Measurements from ENCODE around the gene THG1L.

GRCh38 chr5:157770665-157771064 is 39.4 kb downstream of the THG1L start:
- TF ChIP-seq, protein P1, sequence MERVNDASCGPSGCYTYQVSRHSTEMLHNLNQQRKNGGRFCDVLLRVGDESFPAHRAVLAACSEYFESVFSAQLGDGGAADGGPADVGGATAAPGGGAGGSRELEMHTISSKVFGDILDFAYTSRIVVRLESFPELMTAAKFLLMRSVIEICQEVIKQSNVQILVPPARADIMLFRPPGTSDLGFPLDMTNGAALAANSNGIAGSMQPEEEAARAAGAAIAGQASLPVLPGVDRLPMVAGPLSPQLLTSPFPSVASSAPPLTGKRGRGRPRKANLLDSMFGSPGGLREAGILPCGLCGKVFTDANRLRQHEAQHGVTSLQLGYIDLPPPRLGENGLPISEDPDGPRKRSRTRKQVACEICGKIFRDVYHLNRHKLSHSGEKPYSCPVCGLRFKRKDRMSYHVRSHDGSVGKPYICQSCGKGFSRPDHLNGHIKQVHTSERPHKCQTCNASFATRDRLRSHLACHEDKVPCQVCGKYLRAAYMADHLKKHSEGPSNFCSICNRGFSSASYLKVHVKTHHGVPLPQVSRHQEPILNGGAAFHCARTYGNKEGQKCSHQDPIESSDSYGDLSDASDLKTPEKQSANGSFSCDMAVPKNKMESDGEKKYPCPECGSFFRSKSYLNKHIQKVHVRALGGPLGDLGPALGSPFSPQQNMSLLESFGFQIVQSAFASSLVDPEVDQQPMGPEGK (CRISPR knock-in tag; IDR thresholded peaks at IDR 0.05; ENCODE audit: borderline replicate concordance), result no peak
- no peak for TF ChIP-seq ZNF70 (CRISPR knock-in tag; IDR thresholded peaks at IDR 0.05)
- no peak for TF ChIP-seq PPARA (CRISPR knock-in tag; IDR thresholded peaks at IDR 0.05; ENCODE audit: borderline replicate concordance)
- TF ChIP-seq ZFP30 (CRISPR knock-in tag; IDR thresholded peaks at IDR 0.05), result no peak
- TF ChIP-seq, protein P2, sequence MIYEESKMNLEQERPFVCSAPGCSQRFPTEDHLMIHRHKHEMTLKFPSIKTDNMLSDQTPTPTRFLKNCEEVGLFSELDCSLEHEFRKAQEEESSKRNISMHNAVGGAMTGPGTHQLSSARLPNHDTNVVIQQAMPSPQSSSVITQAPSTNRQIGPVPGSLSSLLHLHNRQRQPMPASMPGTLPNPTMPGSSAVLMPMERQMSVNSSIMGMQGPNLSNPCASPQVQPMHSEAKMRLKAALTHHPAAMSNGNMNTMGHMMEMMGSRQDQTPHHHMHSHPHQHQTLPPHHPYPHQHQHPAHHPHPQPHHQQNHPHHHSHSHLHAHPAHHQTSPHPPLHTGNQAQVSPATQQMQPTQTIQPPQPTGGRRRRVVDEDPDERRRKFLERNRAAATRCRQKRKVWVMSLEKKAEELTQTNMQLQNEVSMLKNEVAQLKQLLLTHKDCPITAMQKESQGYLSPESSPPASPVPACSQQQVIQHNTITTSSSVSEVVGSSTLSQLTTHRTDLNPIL (CRISPR knock-in tag; IDR thresholded peaks at IDR 0.05; ENCODE audit: low read depth), result no peak
- TF ChIP-seq ZFP3 (CRISPR knock-in tag; IDR thresholded peaks at IDR 0.05), result no peak
- TF ChIP-seq SNAI2 (CRISPR knock-in tag; IDR thresholded peaks at IDR 0.05), result no peak
- no peak for TF ChIP-seq BACH2 (CRISPR knock-in tag; IDR thresholded peaks at IDR 0.05; ENCODE audit: borderline replicate concordance)
- no peak for TF ChIP-seq ZC3H10 (CRISPR knock-in tag; IDR thresholded peaks at IDR 0.05)
